ENCODE measurements around the gene HOXA3.

HOXA3 gene

DNA sequence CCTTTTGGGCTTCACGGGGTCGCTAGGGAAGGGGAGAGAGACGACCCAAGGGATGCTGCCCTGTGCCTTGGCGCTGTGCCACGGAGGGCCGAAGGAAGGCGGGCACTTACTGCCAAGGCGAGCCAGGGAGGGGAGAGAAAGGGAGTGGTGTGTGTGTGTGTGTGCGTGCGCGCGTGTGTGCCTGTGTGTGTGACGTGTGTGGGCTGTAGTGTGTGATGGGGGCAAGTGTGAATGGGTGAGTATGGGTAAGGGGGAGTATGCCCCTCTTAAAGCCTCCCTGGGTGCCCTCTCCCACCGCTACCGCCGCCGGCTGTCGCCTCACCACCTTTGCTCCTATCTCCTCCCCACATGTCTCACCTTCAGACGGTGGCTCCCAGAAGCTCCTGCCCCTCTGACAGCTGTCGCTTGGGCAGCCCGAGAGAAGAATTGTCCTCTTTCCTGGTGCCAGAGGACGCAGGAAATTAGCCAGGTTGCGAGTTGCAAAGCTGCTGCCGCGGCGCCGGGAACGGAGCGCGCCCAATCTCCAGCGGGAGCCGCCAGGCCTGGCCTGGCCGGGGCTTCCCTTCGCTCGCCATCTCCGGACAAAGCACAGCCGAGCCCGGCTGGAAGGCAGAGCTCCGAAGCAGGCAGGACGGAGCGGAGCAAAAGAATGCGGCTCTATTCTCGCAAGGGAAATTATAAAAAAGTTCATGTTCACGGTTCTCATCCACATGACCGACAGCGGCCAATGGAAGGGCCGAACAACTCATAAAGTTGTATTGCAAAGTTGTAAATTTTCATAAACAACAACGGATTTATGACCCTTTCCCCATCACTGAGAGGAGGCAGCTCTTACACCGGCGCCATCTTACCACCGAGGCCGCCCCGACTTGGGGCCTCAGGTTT, at the start of gene HOXA3:
Gene HOXA3 (minus strand): TSS at position 653 of the 885 bp plus-strand sequence. CDS start 41,943 bp downstream, outside the sequence.
- Histone ChIP-seq H3K4me3 (ENCODE audit: low read length) (peak within 1 kb of the TSS; percentile 90), H3K27ac (ENCODE audit: low read depth, low read length) (peak within 1 kb of the TSS; percentile 96), H3K36me3 (ENCODE audit: control insufficient read depth, insufficient read depth, low read length) (no peaks in the 10 kb centered on the region), H3K27me3 (ENCODE audit: control insufficient read depth, insufficient read depth, low read length) (peaks cover 7% of the 10 kb centered on the region), H3K9ac (ENCODE audit: low read length) (peak within 1 kb of the TSS; percentile 93), H3K4me1 (ENCODE audit: control insufficient read depth, insufficient read depth, low read length) (peaks cover 20% of the 10 kb centered on the region)

DNA sequence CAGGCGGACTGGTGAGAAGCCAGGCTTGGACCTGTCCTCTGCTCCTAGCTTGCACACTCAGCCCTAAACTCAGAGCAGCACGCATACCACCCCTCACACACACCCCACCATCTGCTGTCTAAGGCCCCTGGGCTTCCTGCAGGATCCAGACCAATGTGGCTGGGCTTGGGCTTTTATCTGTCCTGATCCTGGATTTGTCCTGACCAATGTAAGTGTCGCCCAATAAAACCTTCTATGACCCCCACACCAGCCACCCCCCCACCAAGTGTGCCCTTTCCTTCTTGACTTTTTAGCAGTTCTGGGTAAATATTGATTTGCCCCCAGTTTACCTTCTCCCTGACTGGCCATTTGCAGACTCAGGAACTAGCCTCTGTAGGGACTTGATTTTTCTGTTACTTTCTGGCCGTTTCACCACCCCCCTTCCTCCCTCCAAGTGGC, 49.2 kb upstream of the HOXA3 start:
- no peaks in the 10 kb centered on the region for H3K4me1 ChIP-seq (ENCODE audit: control insufficient read depth, insufficient read depth, low read length)
- H3K27ac ChIP-seq (ENCODE audit: low read depth, low read length): no peak overlapping the region
- H3K27me3 ChIP-seq (ENCODE audit: control insufficient read depth, insufficient read depth, low read length): peaks cover 32% of the 10 kb centered on the region
- peak overlapping the region; percentile 74 for H3K4me3 ChIP-seq (ENCODE audit: low read length)
- H3K36me3 ChIP-seq (ENCODE audit: control insufficient read depth, insufficient read depth, low read length): no peaks in the 10 kb centered on the region
- peak overlapping the region; percentile 42 for H3K9ac ChIP-seq (ENCODE audit: low read length)

DNA sequence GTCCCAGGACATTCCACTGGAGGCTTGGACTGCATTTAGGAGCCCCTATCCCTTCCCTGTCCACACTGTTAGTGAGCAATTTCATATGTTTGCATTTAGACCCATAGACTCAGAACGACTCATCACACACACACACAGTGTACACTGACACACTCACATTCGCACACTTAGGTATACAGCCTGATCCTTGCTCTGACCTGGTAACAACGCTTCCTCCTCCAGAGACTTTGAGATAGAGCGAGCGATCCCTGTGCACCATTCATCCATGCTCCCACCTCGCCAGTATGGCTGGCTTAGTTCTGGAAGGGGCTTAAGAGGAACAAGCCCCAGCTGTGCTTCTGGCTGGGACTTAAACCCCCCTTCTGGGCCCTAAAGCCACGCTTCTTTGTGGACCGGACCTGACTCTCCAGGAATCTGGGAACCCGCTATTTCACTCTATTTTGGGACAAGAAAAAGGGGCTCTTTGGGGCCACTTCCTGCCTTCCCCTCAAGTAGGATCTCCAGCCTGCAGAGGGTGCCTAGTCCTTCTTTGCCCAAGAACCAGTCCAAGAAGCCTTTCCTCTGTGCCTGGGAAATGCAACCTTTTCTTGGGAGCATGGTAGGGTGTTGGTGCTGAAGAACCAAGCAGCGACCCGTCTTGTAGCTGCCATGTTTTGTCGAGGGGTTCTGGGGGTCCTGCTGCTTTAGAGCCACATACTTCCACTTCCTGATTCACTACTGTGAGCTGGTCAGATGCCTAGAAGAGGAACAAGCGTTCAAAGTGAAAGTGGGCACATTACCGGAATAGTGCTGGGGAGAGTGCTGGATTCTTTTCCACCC, 48.6 kb upstream of the HOXA3 start:
- Histone ChIP-seq H3K27ac (ENCODE audit: low read depth, low read length) (no peak overlapping the region), H3K36me3 (ENCODE audit: control insufficient read depth, insufficient read depth, low read length) (no peaks in the 10 kb centered on the region), H3K9ac (ENCODE audit: low read length) (peak overlapping the region; percentile 42), H3K27me3 (ENCODE audit: control insufficient read depth, insufficient read depth, low read length) (peaks cover 32% of the 10 kb centered on the region), H3K4me1 (ENCODE audit: control insufficient read depth, insufficient read depth, low read length) (no peaks in the 10 kb centered on the region), H3K4me3 (ENCODE audit: low read length) (peak overlapping the region; percentile 74)

DNA sequence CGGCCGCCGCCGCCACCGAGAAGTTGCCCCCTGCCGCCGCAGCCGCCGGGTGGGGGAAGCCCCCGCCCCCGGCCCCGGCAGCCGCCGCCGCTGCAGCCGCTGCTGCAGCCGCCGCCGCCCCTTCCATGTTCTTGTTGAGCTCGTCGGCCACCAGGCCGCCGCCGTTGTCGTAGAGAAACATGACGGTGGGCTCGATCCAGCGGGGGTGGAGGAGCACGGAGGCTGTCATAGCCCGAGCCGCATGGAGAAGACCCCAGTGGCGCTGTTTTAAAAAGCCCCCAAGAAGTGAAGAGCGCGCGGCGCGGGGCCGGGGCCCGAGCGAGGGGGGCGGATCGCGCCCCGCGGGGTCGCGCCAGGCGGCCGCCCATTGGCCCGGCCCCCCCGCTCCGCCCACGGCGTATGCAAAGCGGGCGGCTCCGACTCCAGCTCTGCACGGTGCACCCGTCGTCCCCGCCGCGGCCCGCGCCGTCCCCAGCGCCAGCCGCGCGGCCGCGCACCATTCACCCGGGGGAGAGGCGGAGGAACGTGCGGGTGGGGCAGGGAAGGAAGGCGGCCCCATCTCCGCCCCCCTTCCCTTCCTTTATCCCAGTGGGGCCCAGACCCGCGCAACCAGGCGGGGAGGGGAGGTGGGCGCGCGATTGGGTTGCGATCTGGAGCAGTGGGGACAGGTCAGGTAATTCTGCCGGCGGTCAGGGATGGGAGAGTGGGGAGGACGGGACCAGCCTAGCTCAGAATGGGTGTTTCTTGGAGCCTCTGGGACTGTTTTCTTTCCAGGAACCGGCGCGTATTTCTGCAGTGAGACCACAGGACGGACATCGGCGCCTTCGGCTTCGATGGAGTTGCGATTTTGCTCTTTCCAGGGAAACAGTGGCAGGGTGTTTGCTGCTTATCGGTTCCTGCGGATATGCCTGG, 47.7 kb upstream of the HOXA3 start, which contains the start of gene HOXA13:
Gene HOXA13 (minus strand): TSS at position 243 of the 912 bp plus-strand sequence. CDS start 14 bp downstream, at position 229.
- no peaks in the 10 kb centered on the region for H3K36me3 ChIP-seq (ENCODE audit: control insufficient read depth, insufficient read depth, low read length)
- H3K27ac ChIP-seq (ENCODE audit: low read depth, low read length): peak within 1 kb of the TSS; percentile 82
- H3K9ac ChIP-seq (ENCODE audit: low read length): peak within 1 kb of the TSS; percentile 78
- peaks cover 26% of the 10 kb centered on the region for H3K27me3 ChIP-seq (ENCODE audit: control insufficient read depth, insufficient read depth, low read length)
- no peaks in the 10 kb centered on the region for H3K4me1 ChIP-seq (ENCODE audit: control insufficient read depth, insufficient read depth, low read length)
- H3K4me3 ChIP-seq (ENCODE audit: low read length): peak within 1 kb of the TSS; percentile 81

DNA sequence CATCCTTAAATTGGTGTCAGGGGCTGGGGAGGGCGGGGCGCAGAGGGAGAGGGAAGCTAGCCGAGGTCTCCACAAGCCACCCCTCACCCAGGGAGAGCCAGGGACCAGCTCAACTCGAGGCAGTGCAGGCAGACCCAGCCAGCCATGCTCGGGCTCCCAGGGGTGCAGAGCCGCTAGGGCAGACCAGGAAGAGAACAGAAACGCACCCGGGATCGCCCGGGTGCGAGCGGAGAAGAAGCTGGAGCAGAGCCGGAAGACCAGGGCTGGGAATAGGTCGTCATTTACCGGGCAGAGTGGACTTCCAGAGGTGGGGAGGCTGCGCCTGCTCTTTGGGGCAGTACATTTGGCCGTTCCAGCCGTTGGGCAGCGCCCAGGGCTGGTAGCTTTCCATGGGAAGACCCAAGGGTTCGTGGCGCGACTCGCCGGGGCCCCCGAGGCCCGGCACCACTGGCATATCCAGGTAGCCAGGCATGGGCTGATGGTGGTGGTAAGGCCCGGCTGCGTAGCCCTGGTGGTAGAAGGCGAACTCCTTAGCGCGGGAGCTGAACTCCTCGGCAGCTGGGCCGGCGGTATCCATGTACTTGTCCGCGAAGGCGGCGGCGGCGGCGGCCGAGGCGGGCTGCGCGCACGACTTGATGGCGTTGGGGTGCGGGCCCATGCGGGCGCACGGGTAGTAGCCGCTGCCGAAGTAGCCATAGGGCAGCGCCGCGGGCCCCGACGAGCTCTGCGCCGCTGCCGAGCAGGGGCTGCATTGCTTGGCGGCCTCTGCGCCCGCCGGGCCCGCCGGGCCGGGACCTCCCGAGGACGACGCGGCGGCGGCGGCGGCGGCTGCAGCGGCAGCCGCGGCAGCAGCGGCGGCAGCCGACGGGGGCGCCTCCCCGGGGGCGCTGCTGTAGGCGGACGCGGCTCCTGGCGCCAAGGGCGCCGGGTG, 46.8 kb upstream of the HOXA3 start:
- H3K9ac ChIP-seq (ENCODE audit: low read length): peak overlapping the region; percentile 78
- no peaks in the 10 kb centered on the region for H3K36me3 ChIP-seq (ENCODE audit: control insufficient read depth, insufficient read depth, low read length)
- no peaks in the 10 kb centered on the region for H3K4me1 ChIP-seq (ENCODE audit: control insufficient read depth, insufficient read depth, low read length)
- peaks cover 17% of the 10 kb centered on the region for H3K27me3 ChIP-seq (ENCODE audit: control insufficient read depth, insufficient read depth, low read length)
- H3K4me3 ChIP-seq (ENCODE audit: low read length): peak overlapping the region; percentile 81
- H3K27ac ChIP-seq (ENCODE audit: low read depth, low read length): peak overlapping the region; percentile 82

DNA sequence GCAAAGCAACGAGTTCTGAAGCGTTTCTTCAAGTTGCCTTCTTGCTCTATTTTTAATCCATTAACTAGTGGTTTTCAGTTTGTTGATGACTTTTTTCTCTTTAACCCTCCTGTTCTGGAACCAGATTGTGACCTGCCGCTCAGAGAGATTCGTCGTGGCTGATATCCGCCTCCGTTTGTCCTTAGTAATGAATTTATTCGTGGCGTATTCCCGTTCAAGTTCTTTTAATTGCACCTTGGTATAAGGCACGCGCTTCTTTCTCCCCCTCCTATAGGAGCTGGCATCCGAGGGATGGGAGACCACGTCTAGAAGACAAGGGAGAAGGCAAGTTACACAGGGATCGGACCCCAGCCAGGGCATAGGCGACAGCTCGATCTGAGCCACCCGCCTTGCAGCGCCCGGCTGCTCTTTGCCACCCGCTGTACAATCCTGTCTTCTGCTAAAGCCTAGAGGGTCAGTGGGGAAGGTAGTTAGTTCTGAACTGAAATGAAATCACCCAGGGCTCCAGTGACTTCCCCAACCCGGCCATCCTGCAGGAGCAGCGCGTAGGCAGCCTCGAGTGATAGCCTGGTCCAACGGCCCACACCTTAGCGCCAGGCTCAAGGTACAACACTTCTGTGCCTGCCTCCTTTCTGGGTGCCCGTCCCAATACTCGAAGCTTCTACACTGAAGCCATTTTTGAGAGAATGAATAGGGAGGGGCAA, 45.9 kb upstream of the HOXA3 start:
- Histone ChIP-seq H3K27ac (ENCODE audit: low read depth, low read length) (peak overlapping the region; percentile 82), H3K9ac (ENCODE audit: low read length) (peak overlapping the region; percentile 32), H3K36me3 (ENCODE audit: control insufficient read depth, insufficient read depth, low read length) (no peaks in the 10 kb centered on the region), H3K4me1 (ENCODE audit: control insufficient read depth, insufficient read depth, low read length) (no peaks in the 10 kb centered on the region), H3K4me3 (ENCODE audit: low read length) (peak overlapping the region; percentile 81), H3K27me3 (ENCODE audit: control insufficient read depth, insufficient read depth, low read length) (peaks cover 16% of the 10 kb centered on the region)

DNA sequence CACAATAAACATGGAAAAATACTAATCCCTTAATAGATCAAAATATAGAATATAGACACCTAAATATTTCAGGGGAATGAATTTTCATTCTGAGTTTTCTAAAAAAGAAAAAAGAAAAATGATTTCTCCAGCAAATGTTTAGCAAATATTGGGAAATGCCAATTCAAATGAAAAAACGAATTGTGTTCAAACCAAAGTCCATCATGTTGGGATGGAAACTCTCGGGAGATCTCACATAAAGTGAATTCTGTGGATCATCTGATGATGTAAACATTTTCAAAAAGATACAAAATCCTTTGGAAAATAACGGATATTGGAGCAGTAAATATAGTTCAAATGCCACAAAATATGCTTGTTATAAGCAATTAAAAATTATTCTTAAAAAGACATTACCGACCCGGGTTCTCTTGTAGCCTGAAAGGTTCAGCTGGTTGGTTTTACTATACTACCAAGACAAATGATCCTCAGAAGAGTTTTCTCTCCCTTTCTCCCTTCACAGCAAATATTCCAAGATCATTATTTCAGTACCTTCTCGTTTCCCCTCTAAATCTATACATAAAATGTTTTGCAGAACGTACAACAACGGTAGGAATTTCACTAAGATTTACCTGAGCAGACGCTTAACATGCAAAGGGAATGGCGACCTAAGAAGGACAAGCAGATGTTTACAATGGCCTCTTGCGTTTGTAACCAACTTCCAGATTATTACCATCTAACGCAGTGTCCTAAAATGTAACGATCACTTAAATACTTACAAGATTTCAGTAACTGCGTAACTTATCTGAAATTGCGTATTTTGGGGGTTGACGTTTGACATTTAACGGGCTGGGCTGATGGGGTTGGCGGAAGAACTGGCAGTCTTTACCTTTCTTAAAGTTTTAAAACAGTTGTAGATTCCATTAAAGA, 45.0 kb upstream of the HOXA3 start:
- peak overlapping the region; percentile 82 for H3K27ac ChIP-seq (ENCODE audit: low read depth, low read length)
- H3K4me1 ChIP-seq (ENCODE audit: control insufficient read depth, insufficient read depth, low read length): no peaks in the 10 kb centered on the region
- peaks cover 16% of the 10 kb centered on the region for H3K27me3 ChIP-seq (ENCODE audit: control insufficient read depth, insufficient read depth, low read length)
- peak overlapping the region; percentile 63 for H3K9ac ChIP-seq (ENCODE audit: low read length)
- H3K36me3 ChIP-seq (ENCODE audit: control insufficient read depth, insufficient read depth, low read length): no peaks in the 10 kb centered on the region
- H3K4me3 ChIP-seq (ENCODE audit: low read length): peak overlapping the region; percentile 81

DNA sequence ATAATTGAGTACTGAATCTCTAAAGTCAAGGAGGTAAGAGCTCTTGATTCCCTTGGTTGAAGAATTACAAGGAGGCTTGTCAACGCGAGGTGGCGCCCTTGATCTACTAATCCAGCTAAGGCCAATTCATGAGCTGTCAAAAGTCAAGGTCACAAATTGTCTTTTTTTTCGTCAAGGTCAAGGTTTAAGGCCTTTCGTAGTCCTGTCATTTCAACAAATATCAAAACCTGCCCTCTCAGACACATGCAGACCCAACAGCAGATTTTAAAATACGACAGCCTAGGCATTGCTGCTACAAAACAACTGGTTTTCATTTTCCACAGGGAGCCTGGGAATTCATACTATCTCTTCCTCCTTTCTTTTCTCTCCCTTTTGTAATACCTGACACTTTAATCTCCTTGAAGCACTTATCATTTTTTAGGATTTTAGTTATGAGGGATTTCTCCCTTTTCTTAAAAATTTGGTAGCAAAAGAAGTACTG, 43.9 kb upstream of the HOXA3 start:
- H3K36me3 ChIP-seq (ENCODE audit: control insufficient read depth, insufficient read depth, low read length): no peaks in the 10 kb centered on the region
- no peaks in the 10 kb centered on the region for H3K4me1 ChIP-seq (ENCODE audit: control insufficient read depth, insufficient read depth, low read length)
- H3K4me3 ChIP-seq (ENCODE audit: low read length): peak overlapping the region; percentile 81
- H3K27me3 ChIP-seq (ENCODE audit: control insufficient read depth, insufficient read depth, low read length): peaks cover 16% of the 10 kb centered on the region
- peak overlapping the region; percentile 62 for H3K27ac ChIP-seq (ENCODE audit: low read depth, low read length)
- no peak overlapping the region for H3K9ac ChIP-seq (ENCODE audit: low read length)

DNA sequence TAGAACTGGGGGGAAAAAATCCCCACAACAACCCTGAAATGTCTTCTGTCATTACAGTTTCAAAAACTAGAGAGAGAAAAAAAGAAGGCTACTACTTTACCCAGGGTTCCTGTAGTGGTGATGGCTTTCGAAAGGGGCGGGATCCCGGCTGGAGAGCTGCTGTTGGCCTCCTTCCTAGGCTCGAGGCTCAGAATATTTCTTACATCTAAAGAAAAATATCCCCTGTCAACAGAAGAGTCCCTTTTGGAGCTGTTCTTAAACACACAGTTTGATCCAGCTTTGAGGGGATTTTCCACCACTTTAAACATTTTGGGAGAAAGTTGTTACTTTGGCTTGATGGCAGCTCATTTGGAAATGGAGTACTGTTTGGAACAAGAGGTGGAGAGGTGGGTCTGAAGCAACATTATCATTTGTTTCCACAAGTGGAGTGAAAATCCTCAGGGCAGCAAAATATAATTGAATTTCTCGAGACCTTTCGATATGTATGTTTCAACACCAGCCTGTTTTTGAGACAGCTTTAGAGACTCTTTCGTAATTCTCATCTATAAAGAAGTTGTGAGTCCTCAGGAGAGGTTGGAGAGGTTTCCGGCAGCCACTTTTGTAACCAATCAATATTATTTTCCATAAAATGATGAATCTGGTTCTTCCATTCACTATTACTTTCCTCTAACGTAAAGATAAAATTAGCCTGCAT, 42.5 kb upstream of the HOXA3 start:
- Histone ChIP-seq H3K27ac (ENCODE audit: low read depth, low read length) (peak overlapping the region; percentile 67), H3K9ac (ENCODE audit: low read length) (no peak overlapping the region), H3K36me3 (ENCODE audit: control insufficient read depth, insufficient read depth, low read length) (no peaks in the 10 kb centered on the region), H3K4me3 (ENCODE audit: low read length) (peak overlapping the region; percentile 71), H3K27me3 (ENCODE audit: control insufficient read depth, insufficient read depth, low read length) (peaks cover 12% of the 10 kb centered on the region), H3K4me1 (ENCODE audit: control insufficient read depth, insufficient read depth, low read length) (peaks cover 3% of the 10 kb centered on the region)

All from rectal smooth muscle tissue (tissue), 1 donor.